SH-SY5Y (cell line): ENCODE measurements around the gene NARS2.
A peak's percentile ranks its signal among the peaks of the same experiment; 100 is the strongest.

Source experiments
- GATA2 ChIP-seq: IDR thresholded peaks from 2 replicates; pipeline ENCODE4 v1.6.1; 2011; ENCODE audit warnings: mild to moderate bottlenecking, low read depth, low read length
- GATA3 ChIP-seq: IDR thresholded peaks from 2 replicates; pipeline ENCODE4 v1.6.1; 2011; ENCODE audit warnings: low read depth, mild to moderate bottlenecking, low read length, moderate library complexity

GRCh38 chr11:78420255-78420764, 154.4 kb downstream of the NARS2 start:
- no peak for TF ChIP-seq GATA3
- TF ChIP-seq GATA2 = peak; percentile 33; the same call in 1 of the 2 replicates
